Thoracic aorta (tissue), 2 donors: ENCODE results near the gene CRB1. TPM values are rescaled to one million over a fixed set of nuclear protein-coding genes. Genes with fewer than 3 reads are reported as not detected.

Experiments used
- ATAC-seq: fragments of 150-250 bp; one replicate; pipeline ENCODE4 v1.8.0; 2017; ENCODE audit warnings: low read depth; ENCODE audit not compliant: insufficient number of reproducible peaks, low FRiP score
- DNase-seq: peaks from one replicate; pipeline ENCODE4 v3.0.0-alpha.2; 2020; ENCODE audit warnings: low spot score
- H3K27ac ChIP-seq, 2 donors: fragments of 200-600 bp; sonication (generic); 1 replicate in 1 of 2; 2 replicates in 1 of 2; pipeline ENCODE4 v1.5.1; 2016; ENCODE audit warnings: mild to moderate bottlenecking in 2 of 2, moderate library complexity in 2 of 2
- H3K27me3 ChIP-seq: fragments of 200-600 bp; sonication (generic); replicated peaks from 2 replicates; pipeline ENCODE4 v1.6.0; 2016; ENCODE audit warnings: mild to moderate bottlenecking; ENCODE audit not compliant: insufficient read depth
- H3K36me3 ChIP-seq: fragments of 200-600 bp; sonication (generic); one replicate; pipeline ENCODE4 v1.5.1; 2016
- H3K4me1 ChIP-seq, 2 donors: fragments of 200-600 bp; sonication (generic); 1 replicate in 1 of 2; 2 replicates in 1 of 2; pipeline versions ENCODE4 v1.5.1 to v1.6.0; 2016; ENCODE audit warnings: low read depth in 2 of 2, mild to moderate bottlenecking in 1 of 2; ENCODE audit not compliant: control insufficient read depth in 1 of 2
- H3K4me3 ChIP-seq: fragments of 200-600 bp; sonication (generic); 2 replicates; pipeline ENCODE4 v1.5.1; 2016; ENCODE audit warnings: mild to moderate bottlenecking
- H3K9me3 ChIP-seq: fragments of 200-600 bp; sonication (generic); 2 replicates; pipeline ENCODE4 v1.5.1; 2016
- CTCF ChIP-seq: fragments of 200-600 bp; sonication (generic); IDR thresholded peaks from one replicate; pipeline ENCODE4 v1.5.1; 2019; ENCODE audit warnings: antibody characterized with exemption
- total RNA-seq, 2 donors: library from RNA; depleted of rRNA; stranded (reverse); fragments of >200 nt; gene quantifications; one replicate each; pipeline versions ENCODE4 v1.1.0 to v1.2.3, GENCODE V29; 2016

Gene CRB1
- total RNA-seq, 2 donors from 2014 or later = not detected

- no peak overlapping the region for H3K27ac ChIP-seq
- H3K27me3 ChIP-seq = no peaks in the 10 kb centered on the region
- H3K4me3 ChIP-seq = no peak overlapping the region
- no peak for TF ChIP-seq CTCF
- DNase-seq (no peak), ATAC-seq (no peak)
- H3K4me1 ChIP-seq = no peaks in the 10 kb centered on the region
- no peaks in the 10 kb centered on the region for H3K9me3 ChIP-seq
- H3K36me3 ChIP-seq = no peaks in the 10 kb centered on the region
Measured at GRCh38 chr1:197336571-197336970, 68.5 kb downstream of the CRB1 start.

DNA sequence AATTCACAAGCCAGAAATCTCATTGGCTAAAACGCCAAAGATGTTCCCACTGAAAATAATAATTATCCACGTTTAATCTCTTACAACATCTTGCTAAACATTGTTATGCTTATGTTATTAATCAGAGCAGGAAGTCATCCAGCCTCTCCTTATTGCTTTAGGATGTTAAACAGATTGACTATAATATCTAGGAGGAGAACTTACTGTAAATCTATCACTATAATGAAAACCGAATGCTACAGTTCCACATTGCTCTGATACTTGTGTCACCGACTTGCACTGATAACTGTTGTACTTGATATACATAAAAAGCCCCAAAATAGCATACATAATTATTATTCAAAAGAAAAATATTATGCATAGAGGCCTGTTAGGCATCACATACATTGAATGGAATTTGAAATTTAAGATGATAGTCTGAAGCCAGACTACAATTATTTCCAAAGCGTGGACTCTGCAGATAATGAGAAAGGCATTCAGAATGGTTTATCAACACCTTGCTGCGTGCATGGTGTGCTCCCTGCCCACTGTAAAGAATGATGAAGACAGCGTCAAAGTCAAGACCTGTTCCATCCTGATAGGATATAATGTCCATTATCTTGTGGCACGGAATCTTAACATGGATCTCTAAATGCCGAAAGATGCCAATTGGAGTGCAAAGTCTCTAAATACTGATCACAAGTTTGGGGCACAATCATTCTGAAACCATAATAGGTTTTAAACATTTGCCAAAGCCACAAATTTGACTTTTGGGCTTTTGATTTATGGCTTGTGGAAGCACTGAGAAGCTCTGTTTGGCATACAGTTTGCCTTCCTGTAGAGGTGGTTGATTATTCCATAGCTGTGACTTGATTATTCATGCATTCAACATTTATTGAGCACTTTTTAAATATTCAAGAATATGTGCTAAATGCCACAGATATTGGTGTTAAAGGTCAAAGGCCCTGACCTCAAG lies 71.3 kb downstream of the CRB1 start:
- Histone ChIP-seq H3K27me3 (no peaks in the 10 kb centered on the region), H3K9me3 (no peaks in the 10 kb centered on the region), H3K4me3 (no peak overlapping the region), H3K36me3 (no peaks in the 10 kb centered on the region), H3K27ac (no peak overlapping the region), H3K4me1 (no peaks in the 10 kb centered on the region)
- TF ChIP-seq CTCF = no peak
- ATAC-seq (no peak), DNase-seq (no peak)

GRCh38 chr1:197341626-197342025 lies 73.6 kb downstream of the CRB1 start:
- H3K9me3 ChIP-seq = no peaks in the 10 kb centered on the region
- H3K27ac ChIP-seq = no peak overlapping the region
- DNase-seq (no peak), ATAC-seq (no peak)
- H3K36me3 ChIP-seq = no peaks in the 10 kb centered on the region
- H3K4me1 ChIP-seq = no peaks in the 10 kb centered on the region
- no peaks in the 10 kb centered on the region for H3K27me3 ChIP-seq
- no peak overlapping the region for H3K4me3 ChIP-seq
- TF ChIP-seq CTCF = no peak

GRCh38 chr1:197342044-197342565 lies 74.1 kb downstream of the CRB1 start:
- Histone ChIP-seq H3K4me1 (no peaks in the 10 kb centered on the region), H3K36me3 (no peaks in the 10 kb centered on the region), H3K27ac (no peak overlapping the region), H3K4me3 (no peak overlapping the region), H3K27me3 (no peaks in the 10 kb centered on the region), H3K9me3 (no peaks in the 10 kb centered on the region)
- ATAC-seq (no peak), DNase-seq (no peak)
- TF ChIP-seq CTCF = no peak

DNA sequence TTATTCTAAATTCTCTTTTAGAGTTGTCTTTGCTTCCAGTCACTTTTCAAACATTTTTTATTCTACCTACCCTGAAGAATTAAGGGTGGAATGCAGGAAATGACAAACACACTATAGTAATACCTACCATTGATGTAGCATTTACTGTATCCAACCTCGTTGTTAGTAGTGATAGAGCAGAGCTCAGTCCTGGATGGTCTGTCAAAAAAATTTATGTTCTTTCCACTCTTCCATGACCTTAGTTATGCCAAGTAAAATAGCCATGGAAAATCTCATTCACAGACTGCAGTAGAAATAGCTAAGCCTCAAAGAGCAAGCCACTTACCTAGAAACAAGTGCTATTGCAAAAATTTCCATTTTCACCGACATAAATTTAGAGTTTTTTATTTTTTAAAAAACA lies 74.6 kb downstream of the CRB1 start:
- DNase-seq (no peak), ATAC-seq (no peak)
- no peak for TF ChIP-seq CTCF
- H3K27me3 ChIP-seq = no peaks in the 10 kb centered on the region
- H3K9me3 ChIP-seq = no peaks in the 10 kb centered on the region
- H3K4me1 ChIP-seq = no peaks in the 10 kb centered on the region
- no peaks in the 10 kb centered on the region for H3K36me3 ChIP-seq
- H3K27ac ChIP-seq = no peak overlapping the region
- no peak overlapping the region for H3K4me3 ChIP-seq
